ENCODE measurements around the gene RDH13.
"Not testable (repeated sequence)": the region's sequence is repeated elsewhere in the genome, so short reads cannot be mapped to it uniquely, and the experiment has no call there.

RDH13 gene

DNA sequence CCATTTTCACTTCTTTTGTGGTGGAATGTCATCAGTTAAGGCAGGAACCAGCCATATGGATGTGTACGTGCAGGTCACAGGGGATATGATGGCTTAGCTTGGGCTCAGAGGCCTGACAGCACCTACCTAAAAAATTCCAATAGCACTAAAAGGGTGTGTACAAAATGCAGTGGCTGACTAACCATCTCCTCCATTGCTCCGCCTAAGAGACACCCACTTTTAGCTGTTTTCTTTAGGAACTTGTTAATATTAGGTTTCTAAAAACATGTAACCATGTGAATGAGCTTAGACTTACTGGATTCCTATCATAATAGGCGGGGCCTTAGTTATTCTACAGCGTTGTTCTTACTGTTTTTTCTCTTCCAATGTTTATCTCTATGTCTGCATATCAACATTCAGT is 50.6 kb downstream of the RDH13 start:
- TF ChIP-seq, protein P1, sequence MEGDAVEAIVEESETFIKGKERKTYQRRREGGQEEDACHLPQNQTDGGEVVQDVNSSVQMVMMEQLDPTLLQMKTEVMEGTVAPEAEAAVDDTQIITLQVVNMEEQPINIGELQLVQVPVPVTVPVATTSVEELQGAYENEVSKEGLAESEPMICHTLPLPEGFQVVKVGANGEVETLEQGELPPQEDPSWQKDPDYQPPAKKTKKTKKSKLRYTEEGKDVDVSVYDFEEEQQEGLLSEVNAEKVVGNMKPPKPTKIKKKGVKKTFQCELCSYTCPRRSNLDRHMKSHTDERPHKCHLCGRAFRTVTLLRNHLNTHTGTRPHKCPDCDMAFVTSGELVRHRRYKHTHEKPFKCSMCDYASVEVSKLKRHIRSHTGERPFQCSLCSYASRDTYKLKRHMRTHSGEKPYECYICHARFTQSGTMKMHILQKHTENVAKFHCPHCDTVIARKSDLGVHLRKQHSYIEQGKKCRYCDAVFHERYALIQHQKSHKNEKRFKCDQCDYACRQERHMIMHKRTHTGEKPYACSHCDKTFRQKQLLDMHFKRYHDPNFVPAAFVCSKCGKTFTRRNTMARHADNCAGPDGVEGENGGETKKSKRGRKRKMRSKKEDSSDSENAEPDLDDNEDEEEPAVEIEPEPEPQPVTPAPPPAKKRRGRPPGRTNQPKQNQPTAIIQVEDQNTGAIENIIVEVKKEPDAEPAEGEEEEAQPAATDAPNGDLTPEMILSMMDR (IDR thresholded peaks at IDR 0.05; ENCODE audit: low read depth, low read length) = no peak
- no peaks in the 10 kb centered on the region for H3K36me3 ChIP-seq
- no peak for DNase-seq
- no peaks in the 10 kb centered on the region for H3K27me3 ChIP-seq (ENCODE audit: insufficient read depth, low read depth, severe bottlenecking)
- no peaks in the 10 kb centered on the region for H3K9me3 ChIP-seq (ENCODE audit: severe bottlenecking)
- no peak overlapping the region for H3K27ac ChIP-seq
- no peak overlapping the region for H3K4me3 ChIP-seq (ENCODE audit: low read depth, low read length)

DNA sequence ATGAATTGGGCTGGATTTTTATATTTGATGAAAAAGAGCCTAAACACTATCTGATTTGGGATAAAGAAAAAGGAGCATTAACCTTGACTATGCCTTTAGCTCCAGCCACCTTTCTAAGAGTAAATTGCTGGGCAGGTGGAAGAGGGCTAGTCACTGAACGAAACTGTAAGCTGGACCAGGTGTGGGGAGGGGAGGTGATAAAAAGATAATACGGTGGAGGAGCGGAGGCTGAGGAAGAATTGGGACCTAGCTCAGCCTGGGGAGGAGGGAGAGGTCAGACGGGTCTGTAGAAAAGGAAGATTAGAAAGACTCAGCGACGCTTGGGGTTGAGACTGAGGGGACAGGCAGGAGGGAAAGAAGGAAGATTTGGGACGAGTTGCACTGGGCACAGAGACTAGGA is 52.4 kb downstream of the RDH13 start:
- not testable (repeated sequence) for H3K27me3 ChIP-seq (ENCODE audit: insufficient read depth, low read depth, severe bottlenecking); DNase-seq; H3K4me3 ChIP-seq (ENCODE audit: low read depth, low read length); H3K27ac ChIP-seq; H3K9me3 ChIP-seq (ENCODE audit: severe bottlenecking); H3K36me3 ChIP-seq

DNA sequence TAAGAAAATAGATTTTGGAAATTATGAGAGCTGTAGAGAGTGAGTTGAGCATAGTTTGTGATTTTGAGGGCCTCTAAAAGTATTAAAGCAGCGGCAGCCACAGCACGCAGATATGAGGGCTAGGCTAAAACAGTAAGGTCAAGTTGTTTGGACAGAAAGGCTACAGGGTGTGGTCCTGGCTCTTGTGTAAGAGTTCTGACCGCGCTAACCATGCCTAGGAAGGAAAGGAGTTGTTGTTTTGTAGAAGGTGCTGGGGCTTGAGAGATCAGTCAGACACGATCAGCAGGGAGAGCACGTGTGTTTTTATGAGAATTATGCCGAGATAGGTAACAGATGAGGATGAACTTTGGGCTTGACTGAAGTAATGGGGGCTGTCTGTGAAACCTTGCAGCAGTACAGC is 54.2 kb downstream of the RDH13 start:
- H3K36me3 ChIP-seq; DNase-seq; H3K9me3 ChIP-seq (ENCODE audit: severe bottlenecking); H3K4me3 ChIP-seq (ENCODE audit: low read depth, low read length); H3K27me3 ChIP-seq (ENCODE audit: insufficient read depth, low read depth, severe bottlenecking); H3K27ac ChIP-seq: not testable (repeated sequence)

DNA sequence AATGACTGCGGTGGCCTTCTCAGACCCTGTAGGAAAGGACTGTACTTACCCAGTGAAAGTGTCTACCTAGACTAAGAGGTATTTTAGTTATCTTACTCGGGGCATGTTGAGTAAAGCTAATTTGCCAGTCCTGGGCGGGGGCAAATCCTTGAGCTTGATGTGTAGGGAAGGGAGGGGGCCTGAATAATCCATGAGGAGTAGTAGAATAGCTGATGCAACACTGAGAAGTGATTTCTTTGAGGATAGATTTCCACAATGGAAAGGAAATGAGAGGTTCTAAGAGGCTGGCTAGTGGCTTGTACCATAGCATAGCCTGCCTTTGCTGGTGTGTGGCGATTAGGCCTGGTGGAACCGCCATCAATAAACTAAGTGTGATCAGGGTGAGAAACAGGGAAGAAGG is 54.8 kb downstream of the RDH13 start:
- H3K27ac ChIP-seq; H3K4me3 ChIP-seq (ENCODE audit: low read depth, low read length); H3K9me3 ChIP-seq (ENCODE audit: severe bottlenecking); H3K27me3 ChIP-seq (ENCODE audit: insufficient read depth, low read depth, severe bottlenecking); DNase-seq; H3K36me3 ChIP-seq: not testable (repeated sequence)

DNA sequence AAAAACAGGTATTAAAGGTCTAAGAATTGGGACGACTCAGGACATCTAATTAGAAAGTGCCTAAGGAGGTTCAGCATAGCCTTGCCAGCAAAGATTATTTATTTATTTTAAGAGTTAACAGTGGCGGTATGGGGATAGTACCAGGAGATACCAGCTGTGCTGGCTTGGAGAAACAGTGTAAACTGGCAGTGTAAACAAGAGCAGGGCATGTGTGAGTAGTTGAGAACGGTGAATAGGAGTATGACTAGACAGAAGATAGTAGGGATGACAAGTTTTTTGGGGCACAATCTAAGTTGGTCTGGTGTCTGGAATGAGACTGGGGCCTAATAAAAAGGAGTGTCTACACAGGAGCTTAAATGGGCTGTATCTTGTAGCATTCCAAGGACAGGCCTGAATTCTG is 55.4 kb downstream of the RDH13 start:
- not testable (repeated sequence) for DNase-seq; H3K36me3 ChIP-seq; H3K27me3 ChIP-seq (ENCODE audit: insufficient read depth, low read depth, severe bottlenecking); H3K27ac ChIP-seq; H3K9me3 ChIP-seq (ENCODE audit: severe bottlenecking); H3K4me3 ChIP-seq (ENCODE audit: low read depth, low read length)

DNA sequence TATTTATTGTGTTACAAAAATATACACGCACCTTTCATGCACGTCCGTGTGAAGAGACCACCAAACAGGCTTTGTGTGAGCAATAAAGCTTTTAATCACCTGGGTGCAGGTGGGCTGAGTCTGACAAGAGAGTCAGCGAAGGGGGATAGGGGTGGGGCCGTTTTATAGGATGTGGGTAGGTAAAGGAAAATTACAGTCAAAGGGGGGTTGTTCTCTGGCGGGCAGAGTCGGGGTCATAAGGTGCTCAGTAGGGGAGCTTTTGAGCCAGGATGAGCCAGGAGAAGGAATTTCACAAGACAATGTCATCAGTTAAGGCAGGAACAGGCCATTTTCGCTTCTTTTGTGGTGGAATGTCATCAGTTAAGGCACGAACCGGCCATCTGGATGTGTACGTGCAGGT is 56.2 kb downstream of the RDH13 start:
- H3K4me3 ChIP-seq (ENCODE audit: low read depth, low read length); H3K27ac ChIP-seq; H3K36me3 ChIP-seq; H3K9me3 ChIP-seq (ENCODE audit: severe bottlenecking); H3K27me3 ChIP-seq (ENCODE audit: insufficient read depth, low read depth, severe bottlenecking); DNase-seq: not testable (repeated sequence)

DNA sequence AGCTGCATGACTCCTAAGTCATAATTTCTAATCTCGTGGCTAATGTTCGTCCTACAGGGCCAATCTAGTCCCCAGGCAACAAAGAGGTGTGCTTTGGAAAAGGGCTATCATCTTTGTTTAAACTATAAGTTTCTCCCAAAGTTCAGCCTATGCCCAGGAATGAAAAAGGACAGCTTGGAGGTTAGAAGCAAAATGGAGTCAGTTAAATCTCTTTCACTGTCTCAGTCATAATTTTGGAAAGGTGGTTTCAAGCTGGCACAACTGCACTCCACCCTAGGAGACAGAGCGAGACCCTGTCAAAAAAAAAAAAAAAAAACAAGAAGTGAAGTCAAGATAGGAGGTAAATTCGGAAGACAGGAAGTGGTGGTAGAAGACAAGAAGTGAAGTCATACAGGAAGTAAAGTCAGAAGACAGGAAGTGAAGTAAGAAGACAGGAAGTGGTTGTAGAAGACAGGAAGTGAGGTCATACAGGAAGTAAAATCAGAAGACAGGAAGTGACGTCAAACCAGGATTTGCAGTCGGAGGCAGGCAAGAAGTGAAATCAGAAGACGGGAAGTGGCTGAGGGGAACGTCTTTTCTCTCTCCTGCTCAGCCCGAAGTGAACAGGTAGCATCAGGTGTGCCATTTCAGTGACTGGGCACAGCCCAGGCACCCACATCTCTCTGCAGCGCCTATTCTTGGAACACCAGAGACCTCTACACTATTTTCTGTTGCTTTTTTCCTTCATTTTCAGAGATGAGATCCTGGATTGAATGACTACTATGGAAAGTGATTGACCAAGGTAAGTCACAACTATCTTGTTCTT is 57.1 kb downstream of the RDH13 start:
- TF ChIP-seq, protein P1 (IDR thresholded peaks at IDR 0.05; ENCODE audit: low read depth, low read length) = no peak
- DNase-seq = peak; percentile 34
- Histone ChIP-seq H3K9me3 (ENCODE audit: severe bottlenecking) (peaks cover 5% of the 10 kb centered on the region), H3K4me3 (ENCODE audit: low read depth, low read length) (peak overlapping the region; percentile 40), H3K27ac (no peak overlapping the region), H3K36me3 (no peaks in the 10 kb centered on the region), H3K27me3 (ENCODE audit: insufficient read depth, low read depth, severe bottlenecking) (no peaks in the 10 kb centered on the region)

DNA sequence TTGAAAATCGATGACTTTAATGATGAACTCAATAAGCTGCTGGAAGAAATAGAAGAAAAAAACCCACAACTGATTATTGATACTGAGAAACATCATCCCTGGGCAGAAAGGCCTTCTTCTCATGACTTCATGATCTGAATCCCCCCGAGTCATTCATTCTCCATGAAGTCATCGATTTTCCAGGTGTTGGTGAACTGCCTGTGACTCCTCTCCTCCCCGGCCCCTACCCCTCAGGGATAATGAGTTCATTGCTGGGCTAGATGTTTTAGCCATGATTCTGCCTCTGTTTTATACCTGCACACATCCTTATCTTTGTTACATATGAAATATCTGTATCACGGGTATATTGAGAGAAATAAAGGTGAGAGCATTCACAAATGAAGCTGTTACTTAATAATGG is 62.2 kb downstream of the RDH13 start:
- peaks cover 5% of the 10 kb centered on the region for H3K9me3 ChIP-seq (ENCODE audit: severe bottlenecking)
- no peak overlapping the region for H3K4me3 ChIP-seq (ENCODE audit: low read depth, low read length)
- TF ChIP-seq, protein P1 (IDR thresholded peaks at IDR 0.05; ENCODE audit: low read depth, low read length) = no peak
- DNase-seq = no peak
- H3K36me3 ChIP-seq = no peaks in the 10 kb centered on the region
- H3K27ac ChIP-seq = no peak overlapping the region
- no peaks in the 10 kb centered on the region for H3K27me3 ChIP-seq (ENCODE audit: insufficient read depth, low read depth, severe bottlenecking)

DNA sequence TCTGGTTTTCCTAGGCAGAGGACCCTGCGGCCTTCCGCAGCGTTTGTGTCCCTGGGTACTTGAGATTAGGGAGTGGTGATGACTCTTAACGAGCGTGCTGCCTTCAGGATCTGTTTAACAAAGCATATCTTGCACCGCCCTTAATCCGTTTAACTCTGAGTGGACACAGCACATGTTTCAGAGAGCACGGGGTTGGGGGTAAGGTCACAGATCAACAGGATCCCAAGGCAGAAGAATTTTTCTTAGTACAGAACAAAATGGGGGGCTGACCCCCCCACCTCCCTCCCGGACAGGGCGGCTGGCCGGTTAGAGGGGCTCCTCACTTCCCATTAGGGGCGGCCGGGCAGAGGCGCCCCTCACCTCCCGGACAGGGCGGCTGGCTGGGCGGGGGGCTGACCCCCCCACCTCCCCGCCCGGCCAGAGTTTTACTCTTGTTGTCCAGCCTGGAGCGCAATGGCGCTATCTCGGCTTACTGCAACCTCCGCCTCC is 64.2 kb downstream of the RDH13 start:
- peak; percentile 14 for DNase-seq
- H3K27ac ChIP-seq; H3K4me3 ChIP-seq (ENCODE audit: low read depth, low read length); H3K9me3 ChIP-seq (ENCODE audit: severe bottlenecking); H3K36me3 ChIP-seq; H3K27me3 ChIP-seq (ENCODE audit: insufficient read depth, low read depth, severe bottlenecking): not testable (repeated sequence)
